HG02938 (cell line): ENCODE results near the gene TRIM2.

Source experiments
- ATAC-seq: cut with Tn5 transposase; IDR thresholded peaks from one replicate; pipeline ENCODE4 v1.9.1; 2021; ENCODE audit warnings: mild to moderate bottlenecking, moderate library complexity; ENCODE audit not compliant: unreplicated experiment

Gene TRIM2

DNA sequence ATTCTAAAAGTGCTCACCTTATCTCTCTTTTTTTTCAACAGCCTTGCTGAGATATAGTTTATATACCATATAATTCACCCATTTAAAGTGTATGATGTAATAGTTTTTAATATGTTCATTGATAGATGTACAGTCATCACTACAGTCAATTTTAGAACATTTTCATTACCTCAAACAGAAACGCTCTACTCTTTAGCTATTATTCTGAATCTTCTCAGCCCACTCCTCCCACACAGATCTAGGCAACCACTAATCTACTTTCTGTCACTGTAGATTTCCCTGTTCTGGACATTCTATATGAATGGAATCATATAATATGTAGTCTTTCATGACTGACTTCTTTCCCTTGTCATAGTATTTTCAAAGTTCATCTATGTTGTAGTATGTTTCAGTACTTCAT is 162.8 kb downstream of the TRIM2 start:
- no peak for ATAC-seq

DNA sequence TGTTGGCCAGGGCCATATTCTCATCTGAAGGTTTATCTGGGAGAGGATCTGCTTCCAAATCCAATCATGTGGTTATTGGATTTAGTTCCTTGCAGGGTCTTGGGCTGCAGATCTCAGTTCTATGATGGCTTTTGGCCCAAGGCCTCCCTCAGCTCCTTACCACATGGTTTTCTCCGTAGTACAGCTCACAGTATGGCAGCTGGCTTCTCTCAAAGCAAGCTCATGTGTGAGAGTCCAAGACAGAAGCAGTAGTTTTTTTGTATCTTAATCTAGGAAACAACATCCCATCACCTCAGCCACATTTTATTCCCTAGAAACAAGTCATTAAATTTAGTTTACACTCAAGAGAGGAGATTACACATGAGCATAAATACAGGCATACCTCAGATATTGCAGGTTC is 164.8 kb downstream of the TRIM2 start:
- ATAC-seq = no peak

DNA sequence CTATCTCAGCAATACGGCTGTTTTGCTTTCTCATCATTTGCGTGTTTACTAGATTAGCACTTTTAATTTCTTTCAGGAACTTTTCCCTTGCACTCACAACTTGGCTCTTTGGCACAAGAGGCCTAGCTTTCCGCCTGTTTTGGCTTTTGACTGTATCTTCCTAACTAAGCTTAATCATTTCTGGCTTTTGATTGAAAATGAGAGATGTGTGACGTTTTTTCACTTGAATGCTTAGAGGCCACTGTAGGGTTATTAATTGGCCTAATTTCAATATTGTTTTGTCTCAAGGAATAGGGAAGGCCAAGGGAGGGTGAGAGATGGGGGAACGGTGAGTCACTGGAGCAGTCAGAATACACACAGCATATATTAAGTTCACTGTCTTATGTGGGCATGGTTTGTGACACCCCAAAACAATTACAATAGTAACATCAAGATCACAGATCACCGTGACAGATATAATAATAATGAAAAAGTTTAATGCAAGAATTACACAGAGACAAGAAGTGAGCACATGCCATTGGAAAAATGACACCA is 167.5 kb downstream of the TRIM2 start:
- ATAC-seq = no peak

DNA sequence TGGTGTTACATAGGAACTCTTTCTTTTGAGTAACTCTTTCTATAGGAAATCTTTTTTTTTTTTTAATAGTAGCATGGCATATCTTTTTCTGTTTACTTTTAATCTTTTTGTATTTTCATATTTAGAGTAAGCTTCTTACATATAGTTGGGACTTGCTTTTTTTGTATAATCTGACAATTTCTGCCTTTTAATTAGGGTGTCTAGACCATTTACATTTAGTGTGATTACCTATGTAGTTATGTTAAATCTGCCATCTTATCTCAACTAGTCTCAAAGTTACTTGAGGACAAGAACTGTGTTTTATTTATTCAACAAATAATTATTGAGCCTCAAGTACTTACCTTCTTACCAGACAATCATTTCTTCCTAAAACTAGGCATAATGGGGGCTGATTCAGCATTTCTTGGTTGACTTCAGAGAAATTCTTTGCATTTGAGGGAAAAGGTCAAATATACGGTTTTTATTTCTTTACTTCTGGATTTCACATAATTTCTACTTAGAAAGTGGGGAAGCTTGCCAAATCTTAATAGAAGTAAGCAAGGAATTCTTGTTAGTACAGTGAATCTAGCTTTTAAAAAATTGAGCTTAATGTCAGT is 168.8 kb downstream of the TRIM2 start:
- ATAC-seq = no peak

DNA sequence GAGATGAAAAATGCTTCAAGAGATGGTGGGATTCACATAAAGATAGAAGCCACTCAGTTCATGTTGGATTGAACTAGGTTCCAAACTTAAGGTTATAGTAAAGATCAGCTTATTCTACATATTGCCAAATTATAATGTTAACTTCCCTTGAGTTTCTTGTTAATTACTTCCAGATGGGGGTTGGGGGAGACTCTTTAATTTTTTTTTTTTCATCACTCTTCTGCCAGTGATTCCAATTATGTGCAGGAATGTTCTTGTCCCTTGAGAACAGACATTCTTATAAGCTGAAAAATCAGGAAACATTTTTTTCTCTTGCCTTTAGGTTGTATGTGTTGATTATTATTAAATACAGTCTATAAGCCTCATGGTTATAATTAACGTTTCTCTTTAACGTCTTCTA is 170.2 kb downstream of the TRIM2 start:
- ATAC-seq = no peak

DNA sequence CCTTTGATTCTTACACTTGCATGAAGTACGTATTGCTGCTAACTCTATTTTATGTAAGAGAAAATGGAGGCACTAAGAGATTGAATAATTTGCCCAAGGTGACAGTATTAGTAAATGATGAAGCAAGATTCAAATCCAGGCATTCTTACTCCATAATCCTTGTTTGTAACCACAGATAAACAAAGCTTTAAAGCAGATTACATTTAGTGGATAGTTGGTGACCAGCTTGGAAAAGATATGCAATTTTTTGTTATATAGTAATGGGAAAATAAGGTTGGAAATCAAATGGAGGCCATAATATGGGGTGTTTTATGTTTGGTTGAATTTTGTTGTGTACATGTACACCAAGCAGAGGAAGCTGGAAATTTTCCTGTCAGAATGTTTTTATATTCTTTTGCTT is 171.1 kb downstream of the TRIM2 start:
- ATAC-seq = no peak

DNA sequence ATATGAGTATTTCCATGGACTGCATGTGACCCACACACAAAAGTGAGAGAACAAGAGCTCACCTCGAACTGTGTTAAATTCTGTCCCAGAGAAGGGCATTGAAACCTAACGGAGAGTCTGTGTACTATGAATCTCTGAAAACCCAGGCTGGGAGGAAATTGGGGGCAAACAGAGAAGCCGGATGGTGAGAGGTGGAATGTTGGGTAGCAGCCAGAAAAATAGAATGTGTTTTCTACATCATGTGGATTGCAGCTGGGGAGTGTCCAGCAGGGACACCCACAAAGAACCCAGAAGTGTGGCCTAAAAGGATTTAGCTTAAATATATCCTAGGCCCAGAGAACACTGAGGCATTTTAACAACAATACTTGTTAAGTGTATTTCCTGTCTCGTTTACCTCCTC is 178.9 kb downstream of the TRIM2 start:
- ATAC-seq = no peak

DNA sequence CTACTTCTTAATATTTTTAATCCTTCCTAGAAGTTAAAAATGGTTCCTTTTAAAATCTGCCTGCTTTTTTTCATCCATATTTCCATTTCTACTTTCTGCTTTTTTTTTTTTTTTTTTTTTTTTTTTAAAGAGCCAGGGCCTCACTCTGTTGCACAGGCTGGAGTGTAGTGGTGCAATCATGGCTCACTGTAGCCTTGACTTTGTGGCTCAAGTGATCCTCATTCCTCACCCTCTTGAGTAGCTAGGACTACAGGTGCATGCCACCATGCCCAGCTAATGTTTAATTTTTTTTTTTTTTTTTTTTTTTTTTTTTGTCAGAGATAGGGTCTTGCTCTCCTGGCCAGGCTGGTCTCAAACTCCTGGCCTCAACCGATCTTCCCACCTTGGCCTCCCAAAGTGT is 179.9 kb downstream of the TRIM2 start:
- ATAC-seq = no peak

DNA sequence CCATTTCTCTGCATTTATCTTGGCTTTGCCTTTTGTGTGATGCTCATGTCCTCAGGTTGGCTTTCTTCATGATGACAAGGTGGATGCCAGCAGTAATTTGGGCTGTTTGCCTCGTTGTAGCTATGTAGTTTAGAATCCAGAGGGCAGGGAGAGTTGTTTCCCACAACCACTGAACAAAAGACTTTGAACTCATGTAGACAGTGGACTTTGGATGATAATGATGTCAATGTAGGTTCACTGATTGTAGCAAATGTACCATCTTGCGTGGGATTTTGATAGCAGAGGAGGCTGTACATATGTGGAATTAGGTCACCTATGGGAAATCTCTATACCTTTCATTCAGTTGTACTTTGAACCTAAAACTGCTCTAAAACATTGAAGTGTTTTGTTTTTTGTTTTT is 181.5 kb downstream of the TRIM2 start:
- no peak for ATAC-seq

DNA sequence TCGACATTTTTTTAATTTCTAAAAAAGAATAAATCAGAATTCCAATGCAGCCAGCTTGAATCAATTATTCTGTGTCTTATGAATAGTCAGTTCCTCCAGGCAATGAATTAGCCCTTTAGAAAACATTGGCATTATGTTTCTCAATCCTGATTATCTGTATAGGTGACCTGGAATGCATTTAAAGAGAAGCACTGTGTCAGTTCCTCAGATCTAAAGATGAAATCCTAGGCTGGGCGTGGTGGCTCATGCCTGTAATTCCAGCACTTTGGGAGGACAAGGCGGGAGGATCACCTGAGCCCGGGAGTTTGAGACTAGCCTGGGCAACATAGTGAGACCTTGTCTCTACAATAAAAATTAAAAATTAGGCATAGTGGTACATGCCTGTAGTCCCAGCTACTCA is 183.7 kb downstream of the TRIM2 start:
- ATAC-seq = no peak
